Neural progenitor cell (in vitro differentiated cells): Measurements from ENCODE around the gene CHCHD6.

Source experiments
- EZH2 ChIP-seq: fragments of 200-600 bp; sonication (generic); IDR thresholded peaks from 2 replicates; pipeline ENCODE4 v1.6.1; 2017; ENCODE audit warnings: antibody characterized with exemption, mild to moderate bottlenecking, moderate library complexity
- TF ChIP-seq, protein P1 (sequence below): fragments of 200-600 bp; sonication (generic); IDR thresholded peaks from 2 replicates; pipeline ENCODE4 v1.5.1; 2017; ENCODE audit warnings: antibody characterized with exemption, mild to moderate bottlenecking

DNA sequence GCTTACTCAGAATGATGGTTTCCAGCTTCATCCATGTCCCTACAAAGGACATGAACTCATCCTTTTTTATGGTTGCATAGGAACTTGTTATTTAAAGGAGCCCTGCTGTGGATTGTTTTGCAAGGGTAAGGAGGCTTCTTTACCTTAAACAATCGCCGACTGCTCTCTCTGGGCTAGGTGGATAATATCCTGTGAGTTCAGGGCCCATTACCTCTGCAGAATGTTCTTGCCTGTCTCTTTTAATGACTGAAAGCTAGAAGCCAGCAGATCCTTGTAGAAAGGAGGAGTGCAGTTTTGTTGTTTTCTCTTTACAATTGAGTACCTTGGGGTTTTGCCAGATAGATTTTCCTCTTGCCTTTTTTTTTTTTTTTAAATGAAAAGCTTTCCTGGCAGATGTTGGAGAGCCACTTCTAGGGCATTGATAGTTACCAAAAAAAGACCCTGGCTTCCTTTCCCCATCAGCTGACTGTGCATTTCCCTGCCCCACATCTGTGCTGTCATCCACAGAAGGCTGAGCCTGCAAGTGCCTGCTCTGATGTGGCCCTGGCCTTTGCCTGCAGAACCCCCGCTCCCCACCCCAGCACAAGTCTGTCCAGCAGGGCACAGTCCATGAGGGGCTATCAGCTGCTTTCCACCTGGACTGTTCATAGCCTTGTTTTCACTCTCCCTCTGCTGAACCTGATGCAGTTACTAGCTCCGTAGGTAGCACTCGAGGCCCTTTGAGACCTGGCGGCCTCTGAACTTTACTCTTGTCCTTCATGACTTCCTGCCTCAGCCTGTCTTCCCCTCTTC, 113.1 kb downstream of the CHCHD6 start:
- TF ChIP-seq, protein P1, sequence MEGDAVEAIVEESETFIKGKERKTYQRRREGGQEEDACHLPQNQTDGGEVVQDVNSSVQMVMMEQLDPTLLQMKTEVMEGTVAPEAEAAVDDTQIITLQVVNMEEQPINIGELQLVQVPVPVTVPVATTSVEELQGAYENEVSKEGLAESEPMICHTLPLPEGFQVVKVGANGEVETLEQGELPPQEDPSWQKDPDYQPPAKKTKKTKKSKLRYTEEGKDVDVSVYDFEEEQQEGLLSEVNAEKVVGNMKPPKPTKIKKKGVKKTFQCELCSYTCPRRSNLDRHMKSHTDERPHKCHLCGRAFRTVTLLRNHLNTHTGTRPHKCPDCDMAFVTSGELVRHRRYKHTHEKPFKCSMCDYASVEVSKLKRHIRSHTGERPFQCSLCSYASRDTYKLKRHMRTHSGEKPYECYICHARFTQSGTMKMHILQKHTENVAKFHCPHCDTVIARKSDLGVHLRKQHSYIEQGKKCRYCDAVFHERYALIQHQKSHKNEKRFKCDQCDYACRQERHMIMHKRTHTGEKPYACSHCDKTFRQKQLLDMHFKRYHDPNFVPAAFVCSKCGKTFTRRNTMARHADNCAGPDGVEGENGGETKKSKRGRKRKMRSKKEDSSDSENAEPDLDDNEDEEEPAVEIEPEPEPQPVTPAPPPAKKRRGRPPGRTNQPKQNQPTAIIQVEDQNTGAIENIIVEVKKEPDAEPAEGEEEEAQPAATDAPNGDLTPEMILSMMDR: no peak
- TF ChIP-seq EZH2: no peak
